Activated CD8-positive, alpha-beta memory T cell treated with anti-CD3 and anti-CD28 coated beads, Interleukin-2, amount 50 U/mL, for 4 hours (primary cell): ENCODE measurements around the gene CENPA.
"Not testable (repeated sequence)": the region's sequence is repeated elsewhere in the genome, so short reads cannot be mapped to it uniquely, and the experiment has no call there.

Source experiments
- DNase-seq: peaks from one replicate; pipeline ENCODE4 v3.0.0-alpha.2; 2020

Gene CENPA

DNA sequence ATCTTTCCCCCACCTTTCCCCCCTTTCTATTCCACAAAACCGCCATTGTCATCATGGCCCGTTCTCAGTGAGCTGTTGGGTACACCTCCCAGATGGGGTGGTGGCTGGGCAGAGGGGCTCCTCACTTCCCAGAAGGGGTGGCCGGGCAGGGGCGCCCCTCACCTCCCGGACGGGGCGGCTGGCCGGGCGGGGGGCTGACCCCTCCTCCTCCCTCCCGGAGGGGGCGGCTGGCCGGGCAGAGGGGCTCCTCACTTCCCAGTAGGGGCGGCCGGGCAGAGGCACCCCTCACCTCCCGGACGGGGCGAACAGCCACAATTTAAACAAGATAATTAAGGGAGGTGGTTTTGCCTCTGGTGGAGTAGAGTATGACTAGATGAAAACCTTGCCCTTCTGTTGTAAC is 9.3 kb downstream of the CENPA start:
- DNase-seq = not testable (repeated sequence)

DNA sequence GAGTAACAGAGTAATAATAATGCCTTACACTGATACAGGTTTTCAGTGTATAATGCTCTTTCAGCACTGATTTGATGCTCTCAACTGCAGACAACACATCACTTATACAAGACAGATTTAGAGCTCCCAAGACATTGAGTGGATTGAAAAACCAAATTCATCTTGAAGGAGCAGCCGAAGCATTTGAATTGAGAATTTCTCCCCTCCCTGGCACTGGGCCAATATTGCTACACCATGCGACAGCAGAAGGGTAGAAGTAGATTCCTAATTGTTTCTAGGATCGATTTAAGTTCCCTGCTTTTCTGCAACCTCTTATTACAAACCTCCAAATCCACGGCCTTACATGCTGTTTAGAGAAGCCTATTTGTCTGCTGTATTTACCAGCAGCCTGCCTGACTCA is 15.5 kb downstream of the CENPA start:
- no peak for DNase-seq

DNA sequence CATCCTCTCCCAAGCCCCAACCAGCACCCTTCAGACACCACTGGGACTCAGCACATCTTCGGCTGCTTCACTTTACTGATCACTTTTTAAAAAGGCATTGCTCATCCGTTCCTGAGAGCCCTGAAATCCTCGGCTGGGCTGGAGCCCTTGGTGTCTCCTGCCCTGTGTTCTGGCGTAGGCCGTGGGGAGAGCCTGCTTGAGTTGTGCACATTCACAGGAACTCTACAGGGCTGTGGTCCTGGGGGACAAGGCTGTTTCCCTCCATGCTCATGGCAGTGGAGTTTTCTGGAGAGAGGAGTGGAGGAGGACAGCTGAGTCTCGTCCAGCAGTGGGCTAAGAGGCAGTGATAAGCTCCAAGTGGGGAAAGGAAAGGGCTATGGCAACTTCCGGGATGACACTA is 15.9 kb downstream of the CENPA start:
- no peak for DNase-seq

DNA sequence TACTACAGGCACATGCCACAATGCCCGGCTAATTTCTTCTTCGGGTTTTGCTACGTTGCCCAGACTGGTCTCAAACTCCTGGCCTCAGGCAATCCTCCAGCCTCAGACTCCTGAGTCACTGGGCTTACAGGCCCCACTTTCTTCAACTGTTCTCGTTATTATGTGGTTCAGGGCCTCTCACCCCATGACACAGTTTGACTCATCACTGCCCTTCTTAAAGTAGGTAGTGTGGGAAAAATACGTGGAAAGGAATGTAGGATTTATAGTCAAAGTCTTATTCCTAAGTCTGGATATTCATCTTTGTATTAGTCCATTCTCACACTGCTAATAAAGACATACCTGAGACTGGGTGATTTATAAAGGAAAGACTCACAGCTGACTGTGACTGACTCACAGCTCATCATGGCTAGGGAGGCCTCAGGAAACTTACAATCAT is 19.4 kb downstream of the CENPA start:
- DNase-seq = no peak

DNA sequence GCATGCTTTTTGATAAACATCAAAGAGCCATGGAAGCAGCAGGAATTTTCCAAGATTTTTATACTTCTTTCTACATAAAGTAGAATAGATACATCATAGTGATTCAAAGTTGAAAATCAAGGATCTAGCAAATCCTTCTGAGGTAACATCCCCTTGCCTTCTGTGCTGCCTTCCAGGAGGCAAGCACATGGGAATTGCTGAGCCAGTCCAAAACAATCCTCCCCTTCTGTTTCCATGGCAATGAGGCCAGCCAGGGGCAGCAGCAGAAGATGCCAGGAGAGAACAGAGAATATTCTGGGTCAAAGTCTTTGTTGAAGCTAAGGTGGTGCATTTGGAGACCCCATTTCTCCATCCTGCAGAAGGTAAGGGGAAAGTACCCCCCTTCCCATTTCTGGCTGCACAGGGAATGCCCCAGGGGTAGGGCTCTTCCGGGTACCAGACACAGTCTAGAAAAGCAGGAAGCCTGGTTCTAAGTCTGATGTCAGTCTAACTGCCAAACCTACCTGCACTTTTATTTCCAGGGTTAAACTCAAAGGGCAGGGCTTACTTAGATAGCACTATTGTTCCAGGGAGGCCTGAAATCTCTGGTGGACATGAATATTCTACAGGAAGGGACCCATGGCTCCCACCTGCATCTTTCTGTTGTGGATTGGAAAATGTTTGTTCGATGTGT is 22.1 kb downstream of the CENPA start:
- no peak for DNase-seq

DNA sequence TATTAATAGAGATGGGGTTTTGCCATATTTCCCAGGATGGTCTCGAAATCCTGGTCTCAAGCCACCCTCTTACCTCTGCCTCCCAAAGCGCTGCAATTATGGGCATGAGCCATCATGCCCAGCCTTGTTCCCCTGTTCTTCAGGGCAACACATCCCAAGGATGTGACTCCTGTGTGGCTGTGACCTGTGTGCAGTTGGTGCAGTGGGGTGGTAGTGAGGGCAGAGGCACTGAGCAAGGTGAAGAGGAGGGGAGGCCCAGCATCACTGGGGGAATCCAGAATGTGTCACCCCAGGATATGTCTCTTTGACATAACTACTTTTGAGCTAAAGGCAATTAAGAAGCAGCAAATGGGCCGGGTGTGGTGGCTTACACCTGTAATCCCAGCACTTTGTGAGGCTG is 23.4 kb downstream of the CENPA start:
- no peak for DNase-seq

DNA sequence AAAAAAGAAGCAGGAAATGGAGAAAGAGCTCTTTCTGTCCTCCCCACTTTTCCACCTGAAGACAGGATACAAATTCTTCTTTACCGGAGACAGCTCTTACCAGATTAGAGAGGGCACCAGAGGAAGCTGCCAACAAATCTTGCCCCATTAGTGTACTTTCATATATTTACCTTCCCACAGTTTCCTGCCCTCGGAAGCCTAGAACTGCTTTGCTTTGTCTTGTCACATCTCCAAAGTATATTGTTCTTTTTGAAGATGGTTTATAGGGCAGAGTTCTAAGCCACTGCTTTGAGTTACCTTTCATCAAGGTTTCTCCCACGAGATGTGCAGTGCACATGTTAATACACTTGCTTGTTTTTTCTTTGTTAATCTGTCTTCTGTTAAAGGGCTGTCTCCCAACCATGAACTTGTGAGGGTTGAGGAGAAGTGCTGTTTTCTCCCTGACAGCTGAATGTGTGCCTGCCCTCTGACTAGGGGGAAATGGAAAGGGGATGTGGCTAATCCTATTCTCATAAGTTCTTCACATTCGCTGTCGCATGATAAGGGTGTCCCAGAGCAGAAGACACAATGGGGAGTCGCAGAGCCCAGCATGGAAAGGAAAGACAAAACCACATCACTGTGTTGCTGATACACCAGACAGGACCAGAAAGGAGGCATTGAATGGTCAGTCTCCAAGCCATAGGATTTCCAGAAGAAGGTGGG is 24.2 kb downstream of the CENPA start:
- no peak for DNase-seq

DNA sequence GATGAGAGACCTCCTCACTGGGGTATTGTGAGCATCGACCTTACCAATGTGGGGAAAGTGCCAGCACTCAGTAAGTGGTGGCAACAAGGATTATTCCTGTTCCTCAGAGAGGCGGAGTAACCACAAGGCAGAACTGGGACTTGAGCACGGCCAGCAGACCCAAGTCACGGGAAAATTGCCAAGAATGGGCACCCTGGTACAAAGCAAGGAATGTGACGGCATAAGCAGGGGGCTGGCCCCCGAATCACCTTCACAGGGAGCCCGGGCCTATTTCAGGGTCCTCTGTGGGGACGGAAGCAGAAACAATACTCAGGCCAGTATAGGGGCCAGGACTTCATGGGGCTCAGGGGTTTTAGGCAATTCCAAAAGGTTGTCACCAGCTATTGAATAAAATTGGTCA is 25.4 kb downstream of the CENPA start:
- no peak for DNase-seq

DNA sequence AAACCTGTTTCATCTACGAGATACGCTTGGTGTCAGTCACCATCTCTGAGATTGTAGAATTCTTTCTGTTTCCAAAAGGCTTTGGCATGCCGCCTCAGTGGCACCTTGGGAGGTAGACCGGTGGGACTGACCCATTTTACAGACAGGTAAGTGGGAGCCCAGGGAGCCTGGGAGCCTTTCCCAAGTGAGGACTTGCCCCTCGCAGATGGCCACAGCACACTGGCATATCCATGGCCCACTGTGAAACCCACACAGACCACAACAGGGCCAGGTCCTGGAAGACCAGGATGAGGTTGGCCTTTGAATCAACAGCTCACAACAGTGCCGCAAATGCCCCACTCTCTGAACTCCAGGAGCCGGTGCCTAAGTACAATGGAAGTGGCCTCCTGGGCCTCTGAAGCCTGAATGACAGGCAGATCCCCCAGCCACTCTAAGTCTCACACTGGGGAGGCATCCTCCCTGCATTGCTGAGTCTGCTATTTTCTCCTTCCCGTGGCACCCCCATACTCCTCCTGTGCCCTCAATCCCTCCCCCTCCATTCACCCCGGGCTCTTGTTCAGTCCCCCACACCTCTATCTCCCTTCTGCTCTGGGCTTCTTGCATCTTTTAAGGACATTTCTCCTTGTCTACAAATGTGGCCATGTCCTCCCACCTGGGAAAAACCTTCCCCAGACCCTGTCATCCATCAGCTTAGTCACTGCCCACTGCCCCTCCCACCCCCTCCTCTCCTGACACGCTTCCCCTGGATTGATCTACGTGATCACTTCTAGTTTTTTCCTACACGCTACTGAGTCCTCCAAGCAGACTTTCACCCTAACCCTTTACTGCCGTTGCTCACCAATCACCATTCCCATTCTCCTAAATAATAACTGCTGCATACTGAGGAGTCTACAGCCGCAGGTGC is 26.2 kb downstream of the CENPA start:
- DNase-seq = no peak

DNA sequence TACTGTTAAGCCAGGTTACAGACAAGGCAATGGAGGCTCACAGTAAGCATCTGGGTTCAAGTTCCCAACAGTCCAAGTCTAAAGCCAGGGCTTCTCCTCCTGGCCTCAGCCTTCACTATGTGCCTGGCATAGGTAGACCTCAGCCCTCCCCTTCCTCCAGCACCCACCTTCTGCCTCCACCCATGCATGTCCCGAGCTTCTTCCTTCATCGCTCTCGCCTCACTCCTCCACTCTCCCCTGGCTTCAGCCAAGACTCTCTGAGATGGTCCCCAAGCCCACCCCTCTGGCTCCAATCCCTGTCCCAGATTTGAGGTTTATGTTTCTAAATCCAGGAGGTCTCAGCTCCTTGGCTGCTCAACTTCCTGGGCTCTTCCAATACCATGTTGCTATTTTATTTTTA is 26.9 kb downstream of the CENPA start:
- no peak for DNase-seq

DNA sequence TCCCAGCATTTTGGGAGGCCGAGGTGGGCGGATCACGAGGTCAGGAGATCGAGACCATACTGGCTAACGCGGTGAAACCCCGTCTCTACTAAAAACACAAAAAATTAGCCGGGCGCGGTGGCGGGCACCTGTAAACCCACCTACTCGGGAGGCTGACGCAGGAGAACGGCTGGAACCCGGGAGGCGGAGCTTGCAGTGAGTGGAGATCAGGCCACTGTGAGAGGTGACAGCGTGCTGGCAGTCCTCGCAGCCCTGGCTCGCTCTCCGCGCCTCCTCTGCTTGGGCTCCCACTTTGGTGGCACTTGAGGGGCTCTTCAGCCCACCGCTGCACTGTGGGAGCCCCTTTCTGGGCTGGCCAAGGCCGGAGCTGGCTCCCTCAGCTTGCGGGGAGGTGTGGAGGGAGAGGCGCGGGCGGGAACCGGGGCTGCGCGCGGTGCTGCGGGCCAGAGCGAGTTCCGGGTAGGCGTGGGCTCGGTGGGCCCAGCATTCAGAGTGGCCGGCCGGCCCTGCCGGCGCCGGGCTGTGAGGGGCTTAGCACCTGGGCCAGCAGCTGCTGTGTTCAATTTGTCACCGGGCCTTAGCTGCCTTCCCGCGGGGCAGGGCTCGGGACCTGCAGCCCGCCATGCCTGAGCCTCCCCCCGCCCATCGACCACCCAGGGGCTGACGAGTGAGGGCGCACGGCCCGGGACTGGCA is 28.4 kb downstream of the CENPA start:
- not testable (repeated sequence) for DNase-seq

DNA sequence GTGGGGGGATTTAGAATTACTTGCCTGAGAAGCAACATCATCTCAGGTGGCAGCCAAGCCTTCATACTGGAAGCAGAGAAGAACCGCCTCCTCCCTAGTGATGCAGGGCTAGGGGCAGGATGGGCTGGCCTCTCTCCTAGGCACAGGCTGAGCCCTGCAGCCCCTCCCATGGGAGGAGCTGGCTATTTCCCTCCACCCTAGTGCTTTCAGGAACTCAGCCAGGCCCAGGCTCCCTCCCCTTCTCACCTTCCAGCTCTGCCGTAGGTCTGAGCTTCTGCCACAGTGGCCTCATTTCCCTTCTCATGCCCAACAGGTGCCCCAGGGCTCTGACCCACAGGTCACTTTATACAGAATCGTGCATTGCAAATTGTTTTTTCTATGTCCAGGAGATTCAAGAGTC is 31.0 kb downstream of the CENPA start:
- no peak for DNase-seq

DNA sequence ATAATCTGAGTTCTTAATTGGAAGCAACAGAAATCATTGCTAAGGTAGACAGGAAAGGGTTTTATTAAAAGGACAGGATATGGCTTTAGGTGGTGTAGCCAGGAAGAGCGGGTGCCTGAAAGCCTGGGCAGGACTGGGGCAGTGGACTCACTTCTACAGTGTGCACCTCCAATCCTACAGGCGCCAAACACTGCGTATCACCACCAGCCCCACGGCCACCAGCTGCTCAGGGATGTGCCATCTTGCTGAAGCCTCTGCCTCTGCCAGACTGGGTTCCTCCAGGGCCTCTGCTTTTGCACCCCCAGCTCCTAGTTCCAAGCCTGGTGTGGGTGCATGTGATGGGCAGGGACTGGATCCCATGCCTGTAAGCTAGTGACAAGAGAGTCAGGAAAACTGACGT is 32.4 kb downstream of the CENPA start:
- no peak for DNase-seq

DNA sequence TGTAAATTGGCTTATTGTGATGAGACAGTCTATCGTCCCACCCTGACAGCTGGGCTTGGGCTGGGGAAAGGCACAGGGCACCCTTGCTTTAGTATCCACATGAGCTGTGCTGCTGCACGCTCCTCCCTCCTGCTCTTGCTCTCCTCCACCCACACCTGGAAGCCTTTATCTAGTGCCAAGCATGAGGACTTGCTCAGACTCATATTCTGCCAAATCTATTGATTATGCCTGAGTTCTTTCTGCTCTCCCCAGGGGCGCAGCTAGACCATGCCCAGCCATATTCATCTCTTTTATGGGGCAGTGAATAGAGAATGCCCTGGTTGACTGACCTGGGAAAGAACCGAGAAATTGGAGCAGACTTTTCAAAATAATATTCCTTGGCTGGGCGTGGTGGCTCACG is 33.1 kb downstream of the CENPA start:
- no peak for DNase-seq

DNA sequence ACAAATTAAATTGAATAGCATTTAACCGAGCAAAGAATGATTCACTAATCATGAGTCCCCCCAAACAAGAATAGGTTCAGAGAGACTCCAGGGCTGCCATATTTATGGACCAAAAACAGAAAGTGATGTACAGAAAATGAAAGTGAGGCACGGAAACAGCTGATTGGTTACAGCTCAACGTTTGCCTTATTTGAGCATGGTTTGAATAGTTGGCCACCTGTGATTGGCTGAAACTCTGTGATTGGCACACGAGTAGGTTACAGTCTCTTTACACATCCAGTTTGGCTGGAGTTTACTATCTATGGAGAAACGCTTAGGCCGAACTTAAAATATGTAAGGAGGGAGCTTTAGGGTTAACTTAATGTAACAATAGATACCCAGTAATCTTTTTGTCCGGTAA is 35.1 kb downstream of the CENPA start:
- DNase-seq = no peak

DNA sequence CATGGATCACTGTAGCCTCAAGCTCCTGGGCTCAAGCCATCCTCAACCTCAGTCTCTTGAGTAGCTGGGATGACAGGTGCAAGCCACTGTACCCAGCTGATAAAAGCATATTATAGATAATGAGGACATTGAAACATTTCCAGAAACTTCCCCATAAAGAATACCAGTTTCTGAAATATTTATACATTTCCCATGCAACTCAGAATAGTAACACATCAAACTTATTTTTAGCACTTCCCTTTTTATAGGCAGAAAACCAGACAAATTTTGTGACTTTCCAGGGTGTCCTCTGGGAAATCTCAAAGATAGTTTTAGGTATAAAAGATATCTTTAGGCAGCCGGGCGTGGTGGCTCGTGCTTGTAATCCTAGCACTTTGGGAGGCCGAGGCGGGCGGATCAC is 37.0 kb downstream of the CENPA start:
- no peak for DNase-seq

DNA sequence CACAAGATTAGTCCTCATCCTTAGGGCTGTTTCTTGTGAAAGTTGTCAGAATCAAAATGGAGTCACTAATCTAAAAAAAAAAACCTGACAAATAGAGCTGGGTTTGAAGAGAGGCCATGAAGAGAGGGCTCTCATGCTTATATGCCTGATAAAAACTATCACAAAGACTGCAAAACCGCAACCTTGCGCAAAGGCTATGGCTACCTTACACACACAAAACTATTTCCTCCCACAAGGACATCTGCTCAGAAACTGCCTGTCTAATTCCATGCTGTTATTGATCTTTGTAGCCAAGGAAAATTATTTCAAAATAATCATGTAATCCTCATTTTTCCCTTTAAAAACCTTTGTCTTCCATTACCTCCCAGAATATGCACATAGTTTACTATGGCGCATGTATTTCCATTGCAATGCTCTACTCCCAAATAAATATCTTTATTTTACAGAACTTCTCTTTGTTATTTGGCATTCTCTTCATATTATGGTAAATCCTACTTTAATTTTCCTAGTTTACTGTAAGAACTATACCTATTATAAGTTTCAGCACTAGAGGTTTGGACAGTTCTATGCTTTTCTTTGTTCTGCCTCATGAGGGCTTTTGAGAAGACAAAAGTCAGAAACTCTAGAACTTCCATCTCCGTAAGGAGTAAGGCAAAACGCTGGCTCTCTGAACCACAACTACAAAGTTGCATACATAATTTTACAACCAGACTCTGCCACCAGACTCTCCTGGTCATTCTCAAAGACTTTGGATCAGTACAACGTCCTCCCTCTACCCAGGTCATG is 52.5 kb downstream of the CENPA start:
- no peak for DNase-seq

DNA sequence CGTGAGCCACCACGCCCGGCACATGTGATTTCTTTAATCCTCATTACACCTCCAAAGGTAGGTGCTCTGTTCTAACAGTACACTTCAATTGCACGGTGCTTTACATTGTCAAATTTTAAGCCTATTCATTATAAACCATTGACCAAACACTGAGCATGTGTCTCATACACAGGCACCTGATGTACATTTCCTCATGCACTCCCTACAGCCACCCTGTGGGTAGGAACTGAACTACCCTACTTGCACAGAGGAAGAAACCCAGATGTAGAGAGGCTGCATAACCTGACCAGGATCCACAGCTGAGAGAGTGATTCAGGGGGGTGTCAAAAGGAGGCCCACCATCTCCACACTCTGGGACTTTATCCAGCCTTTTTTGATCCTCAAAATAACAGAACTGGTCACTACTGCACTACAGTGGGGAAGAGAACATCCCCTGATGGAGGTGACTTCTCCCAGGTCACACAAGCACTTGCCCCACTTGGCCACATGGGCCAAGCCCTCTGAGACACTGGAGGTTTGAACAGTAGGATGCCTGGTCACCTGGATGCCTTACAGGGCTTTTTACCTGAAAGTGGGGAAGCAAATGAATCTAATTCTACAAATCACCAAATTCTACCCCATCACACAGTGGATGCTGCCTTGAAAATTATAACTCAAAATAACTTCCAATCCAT is 55.2 kb downstream of the CENPA start:
- DNase-seq = no peak

DNA sequence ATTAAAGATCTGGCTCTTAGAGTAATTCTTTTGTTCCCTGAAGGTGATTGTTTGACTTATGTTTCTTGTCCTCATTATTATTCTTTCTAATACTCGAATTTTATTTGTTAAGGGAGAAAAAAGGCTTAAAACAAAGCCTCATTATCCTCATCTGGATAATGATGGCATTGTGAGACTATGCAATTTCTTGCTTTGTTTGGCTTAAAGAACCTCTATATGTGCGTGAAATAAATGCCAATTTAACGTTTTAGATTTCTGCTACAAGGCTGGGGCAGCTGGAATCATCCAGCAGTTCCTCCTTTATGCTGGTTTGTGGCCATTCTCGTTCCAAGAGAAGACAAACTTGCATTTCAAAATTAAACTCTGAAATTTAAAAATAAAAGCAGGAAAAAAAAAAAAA is 57.2 kb downstream of the CENPA start:
- no peak for DNase-seq
